ENCODE measurements around the gene NBAS. TPM values are rescaled to one million over a fixed set of nuclear protein-coding genes. Genes with fewer than 3 reads are reported as not detected.

NBAS gene
- total and polyA plus RNA-seq, 7 donors = 19.5 to 52.8 (median 27.0) TPM

- H3K36me3 ChIP-seq (ENCODE audit: insufficient read depth in 1 of 2, low read depth in 1 of 2) = peaks cover 0 to 11% of the 10 kb centered on the region in 2 donors
- WGBS, 3 donors = 86 to 90% (median 87%) methylated on average over 2 of the region's 2 CpGs
- no peak for TF ChIP-seq CTCF (IDR thresholded peaks at IDR 0.05)
- intact Hi-C loops (cut with DNase I) = no loop called here
- H3K9me3 ChIP-seq = no peaks in the 10 kb centered on the region
- no peak for ATAC-seq
- no peak overlapping the region for H3K4me3 ChIP-seq
- H3K27me3 ChIP-seq (ENCODE audit: insufficient read depth in 3 of 3, low read length in 2 of 3) = no peaks in the 10 kb centered on the region
- no peak overlapping the region for H3K27ac ChIP-seq
- DNase-seq = no peak
- H3K4me1 ChIP-seq = no peaks in the 10 kb centered on the region
Measured at GRCh38 chr2:15163326-15163725, 397.8 kb downstream of the NBAS start.

DNA sequence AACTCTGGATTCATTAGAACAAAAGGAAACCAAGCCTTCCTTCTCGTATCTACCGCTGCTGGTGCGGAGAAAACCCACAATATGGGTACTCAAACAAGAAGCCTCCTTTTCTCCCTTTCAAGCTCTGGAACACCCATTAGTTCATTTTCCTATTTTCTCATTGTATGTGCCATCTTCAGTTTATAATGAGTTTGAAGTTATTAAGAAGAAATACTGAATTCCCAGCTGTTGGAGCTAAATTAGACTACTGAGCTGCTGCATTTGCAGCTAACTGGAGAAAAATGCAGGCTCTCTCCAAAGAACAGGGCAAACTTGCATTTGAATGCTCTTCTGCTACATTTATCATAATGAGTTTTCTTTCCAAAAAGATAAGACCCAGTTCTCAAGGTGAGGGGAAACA lies 398.5 kb downstream of the NBAS start:
- WGBS, 3 donors = 81 to 91% (median 86%) methylated on average over 3 of the region's 3 CpGs
- H3K27me3 ChIP-seq (ENCODE audit: insufficient read depth in 3 of 3, low read length in 2 of 3) = no peaks in the 10 kb centered on the region
- no peak for TF ChIP-seq CTCF (IDR thresholded peaks at IDR 0.05)

GRCh38 chr2:15160201-15160991 lies 400.7 kb downstream of the NBAS start:
- ATAC-seq (no peak), DNase-seq (no peak)
- no peak overlapping the region for H3K27ac ChIP-seq
- TF ChIP-seq CTCF (IDR thresholded peaks at IDR 0.05) = no peak
- H3K27me3 ChIP-seq (ENCODE audit: insufficient read depth in 3 of 3, low read length in 2 of 3) = no peaks in the 10 kb centered on the region
- intact Hi-C loops (cut with DNase I) = no loop called here
- no peaks in the 10 kb centered on the region for H3K4me1 ChIP-seq
- no peaks in the 10 kb centered on the region for H3K9me3 ChIP-seq
- no peak overlapping the region for H3K4me3 ChIP-seq
- WGBS, 3 donors = 31 to 40% (median 33%) methylated on average over 9 of the region's 9 CpGs
- H3K36me3 ChIP-seq (ENCODE audit: insufficient read depth in 1 of 2, low read depth in 1 of 2) = no peaks in the 10 kb centered on the region

More for the DNA sequence above, 398.5 kb downstream of the NBAS start:
- Histone ChIP-seq H3K4me3 (no peak overlapping the region), H3K9me3 (no peaks in the 10 kb centered on the region), H3K36me3 (ENCODE audit: insufficient read depth in 1 of 2, low read depth in 1 of 2) (peaks cover 0 to 11% of the 10 kb centered on the region in 2 donors), H3K27ac (no peak overlapping the region), H3K4me1 (no peaks in the 10 kb centered on the region)
- ATAC-seq (no peak), DNase-seq (no peak)
- intact Hi-C loops (cut with DNase I) = no loop called here

- intact Hi-C loops (cut with DNase I) = no loop called here
- Histone ChIP-seq H3K9me3 (no peaks in the 10 kb centered on the region), H3K4me1 (no peaks in the 10 kb centered on the region), H3K27ac (no peak overlapping the region), H3K4me3 (no peak overlapping the region), H3K36me3 (ENCODE audit: insufficient read depth in 1 of 2, low read depth in 1 of 2) (no peaks in the 10 kb centered on the region), H3K27me3 (ENCODE audit: insufficient read depth in 3 of 3, low read length in 2 of 3) (no peaks in the 10 kb centered on the region)
- TF ChIP-seq CTCF (IDR thresholded peaks at IDR 0.05) = peak; percentile 14
- ATAC-seq (no peak), DNase-seq (no peak)
- 24 to 30% (median 30%) methylated on average over 3 of the region's 3 CpGs for WGBS, 3 donors
Measured at GRCh38 chr2:15159751-15160177, 401.4 kb downstream of the NBAS start.

DNA sequence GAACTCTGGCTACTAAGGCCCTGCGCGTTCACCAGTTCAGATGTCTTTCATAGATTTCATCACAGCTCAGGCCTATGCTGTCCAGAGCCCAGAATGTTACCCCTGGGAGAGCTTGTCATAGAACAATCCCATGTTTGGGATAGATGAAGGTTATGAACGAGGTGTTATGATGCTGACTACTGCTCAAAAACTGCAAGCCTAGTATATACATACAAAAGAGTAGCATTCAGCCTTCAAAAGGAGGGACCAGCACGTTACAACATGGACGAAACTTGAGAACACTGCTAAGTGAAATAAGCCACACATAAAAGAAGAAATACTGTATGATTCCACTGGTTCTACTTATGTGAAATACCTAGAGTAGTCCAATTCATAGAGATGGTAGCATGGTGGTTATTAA lies 401.9 kb downstream of the NBAS start:
- intact Hi-C loops (cut with DNase I) = no loop called here

More for the DNA sequence above, 401.9 kb downstream of the NBAS start:
- DNase-seq = no peak
- Histone ChIP-seq H3K27ac (no peak overlapping the region), H3K9me3 (no peaks in the 10 kb centered on the region), H3K4me3 (no peak overlapping the region), H3K4me1 (no peaks in the 10 kb centered on the region), H3K27me3 (ENCODE audit: insufficient read depth in 3 of 3, low read length in 2 of 3) (no peaks in the 10 kb centered on the region), H3K36me3 (ENCODE audit: insufficient read depth in 1 of 2, low read depth in 1 of 2) (no peaks in the 10 kb centered on the region)
- 74 to 80% (median 74%) methylated on average over 5 of the region's 5 CpGs for WGBS, 3 donors
- no peak for TF ChIP-seq CTCF (IDR thresholded peaks at IDR 0.05)
- ATAC-seq = no peak

Measured in psoas muscle (tissue), 8 donors.